Gastroesophageal sphincter (tissue), 4 donors: ENCODE measurements around the gene NFAM1. TPM values are rescaled to one million over a fixed set of nuclear protein-coding genes. Genes with fewer than 3 reads are reported as not detected.
A peak's percentile ranks its signal among the peaks of the same experiment; 100 is the strongest.

ENCODE experiments used
- ATAC-seq: fragments of 150-250 bp; one replicate; pipeline ENCODE4 v1.9.1; 2016; ENCODE audit warnings: mild to moderate bottlenecking, moderate library complexity
- H3K27ac ChIP-seq, 4 donors: fragments of 200-600 bp; sonication (generic) in 3 of 4; 1 replicate in 3 of 4; 2 replicates in 1 of 4; pipeline ENCODE4 v1.5.1; 2016 to 2019
- H3K27me3 ChIP-seq: fragments of 200-600 bp; sonication (generic); one replicate; pipeline ENCODE4 v1.5.1; 2019
- H3K36me3 ChIP-seq, 2 donors: fragments of 200-600 bp; sonication (generic); one replicate each; pipeline ENCODE4 v1.5.1; 2019; ENCODE audit warnings: control low read depth in 1 of 2
- H3K4me1 ChIP-seq, 3 donors: fragments of 200-600 bp; sonication (generic); 1 replicate in 2 of 3; 2 replicates in 1 of 3; pipeline ENCODE4 v1.5.1; 2016 to 2019; ENCODE audit warnings: control low read depth in 2 of 3
- H3K4me3 ChIP-seq, 2 donors: fragments of 200-600 bp; sonication (generic); one replicate each; pipeline ENCODE4 v1.5.1; 2019; ENCODE audit warnings: mild to moderate bottlenecking in 1 of 2, moderate library complexity in 1 of 2
- H3K9me3 ChIP-seq, 3 donors: fragments of 200-600 bp; sonication (generic); one replicate each; pipeline ENCODE4 v1.5.1; 2017 to 2019; ENCODE audit warnings: control low read depth in 2 of 3
- CTCF ChIP-seq, 4 experiments: fragments of 200-600 bp in 2 of 4; fragments of 450-650 bp in 2 of 4; sonication (generic) in 1 of 4; IDR thresholded peaks; one replicate each; pipeline ENCODE4 v1.5.1; 2017 to 2019; ENCODE audit warnings: antibody characterized with exemption in 4 of 4, mild to moderate bottlenecking in 2 of 4, moderate library complexity in 2 of 4
- EP300 ChIP-seq: sonication (generic); formaldehyde crosslinking; IDR thresholded peaks from one replicate; pipeline ENCODE4 v1.6.1; 2017; ENCODE audit warnings: antibody characterized with exemption, mild to moderate bottlenecking
- POLR2A ChIP-seq, 2 donors: fragments of 450-650 bp; IDR thresholded peaks; one replicate each; pipeline ENCODE4 v1.6.1; 2017; ENCODE audit warnings: antibody characterized with exemption in 2 of 2, mild to moderate bottlenecking in 2 of 2, moderate library complexity in 1 of 2
- POLR2AphosphoS5 ChIP-seq: sonication (generic); formaldehyde crosslinking; IDR thresholded peaks from one replicate; pipeline ENCODE4 v1.6.1; 2017; ENCODE audit warnings: antibody characterized with exemption
- WGBS, 2 donors: methylation state at CpG; one replicate each; pipeline ENCODE4 v1.1.5; 2018; ENCODE audit warnings: low coverage in 1 of 2; 5-methylcytosine and 5-hydroxymethylcytosine counted together
- total RNA-seq, 4 donors: library from RNA; depleted of rRNA; stranded (reverse); fragments of >200 nt; gene quantifications; one replicate each; pipeline ENCODE4 v1.1.0, GENCODE V29; 2016

The NFAM1 gene
- total RNA-seq, 4 donors from 2014 or later: 1.2 to 3.4 (median 2.7) TPM

GRCh38 chr22:42440728-42441127 is 8.5 kb upstream of the NFAM1 start:
- H3K36me3 ChIP-seq: no peaks in the 10 kb centered on the region

GRCh38 chr22:42439821-42440674 is 7.8 kb upstream of the NFAM1 start:
- WGBS, 2 donors: 43 to 63% methylated on average over 6 to 11 of the region's 20 CpGs
- Histone ChIP-seq H3K36me3 (no peaks in the 10 kb centered on the region), H3K27ac (peak overlapping the region in 3 of 4 donors; percentile 62 to 72 (median 65)), H3K4me1 (peaks cover 3 to 57% (median 29%) of the 10 kb centered on the region in 3 donors), H3K27me3 (peaks cover 8% of the 10 kb centered on the region), H3K4me3 (peak overlapping the region in 1 of 2 donors; percentile 19), H3K9me3 (no peaks in the 10 kb centered on the region)
- TF ChIP-seq POLR2AphosphoS5 (no peak), EP300 (no peak), CTCF (IDR thresholded peaks at IDR 0.05) (no peak), POLR2A (IDR thresholded peaks at IDR 0.05) (no peak)
- ATAC-seq: no peak

More at GRCh38 chr22:42440728-42441127, 8.5 kb upstream of the NFAM1 start:
- WGBS, 2 donors: 70% methylated on average over 7 of the region's 15 CpGs; no CpG with 5 or more reads in 1 of the 2 donors
- TF ChIP-seq EP300 (no peak), CTCF (IDR thresholded peaks at IDR 0.05) (no peak), POLR2A (IDR thresholded peaks at IDR 0.05) (no peak), POLR2AphosphoS5 (no peak)
- H3K4me1 ChIP-seq: peaks cover 3 to 62% (median 29%) of the 10 kb centered on the region in 3 donors
- peaks cover 8% of the 10 kb centered on the region for H3K27me3 ChIP-seq
- ATAC-seq: no peak
- H3K4me3 ChIP-seq: no peak overlapping the region
- H3K9me3 ChIP-seq: no peaks in the 10 kb centered on the region
- no peak overlapping the region for H3K27ac ChIP-seq

DNA sequence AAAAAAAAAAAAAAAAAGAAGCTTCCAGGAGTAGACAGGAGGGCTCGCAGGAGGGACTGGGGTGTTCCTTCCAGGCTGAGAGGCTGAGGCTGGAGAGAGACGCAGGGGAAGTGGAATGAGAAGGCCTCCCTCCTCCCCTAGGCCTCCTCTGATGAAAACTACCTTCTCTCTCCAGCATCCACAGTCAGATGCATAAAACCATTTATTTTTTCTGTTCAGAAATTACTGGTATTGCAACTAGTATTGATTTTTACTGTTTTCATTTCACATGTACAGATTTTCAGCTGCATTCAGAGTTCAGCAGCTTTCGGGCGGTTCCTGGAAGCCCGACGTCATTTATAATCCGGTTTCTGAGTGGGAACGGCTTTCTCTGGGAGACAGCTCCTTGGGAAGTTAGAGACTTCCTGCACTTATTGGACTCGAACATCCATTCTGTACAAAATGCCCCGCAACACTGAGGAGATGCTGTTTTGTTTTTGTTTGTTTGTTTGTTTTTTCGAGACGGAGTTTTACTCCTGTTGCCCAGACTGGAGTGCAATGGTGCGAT is 6.9 kb upstream of the NFAM1 start:
- no peak for ATAC-seq
- Histone ChIP-seq H3K36me3 (no peaks in the 10 kb centered on the region), H3K27ac (peak overlapping the region in 3 of 4 donors; percentile 62 to 72 (median 65)), H3K4me3 (no peak overlapping the region), H3K27me3 (peaks cover 8% of the 10 kb centered on the region), H3K4me1 (peaks cover 0 to 57% (median 26%) of the 10 kb centered on the region in 3 donors), H3K9me3 (no peaks in the 10 kb centered on the region)
- no peak for TF ChIP-seq EP300
- TF ChIP-seq POLR2AphosphoS5: no peak
- no peak for TF ChIP-seq POLR2A (IDR thresholded peaks at IDR 0.05)
- no peak for TF ChIP-seq CTCF (IDR thresholded peaks at IDR 0.05)
- WGBS, 2 donors: 40 to 61% methylated on average over 2 to 8 of the region's 13 CpGs

DNA sequence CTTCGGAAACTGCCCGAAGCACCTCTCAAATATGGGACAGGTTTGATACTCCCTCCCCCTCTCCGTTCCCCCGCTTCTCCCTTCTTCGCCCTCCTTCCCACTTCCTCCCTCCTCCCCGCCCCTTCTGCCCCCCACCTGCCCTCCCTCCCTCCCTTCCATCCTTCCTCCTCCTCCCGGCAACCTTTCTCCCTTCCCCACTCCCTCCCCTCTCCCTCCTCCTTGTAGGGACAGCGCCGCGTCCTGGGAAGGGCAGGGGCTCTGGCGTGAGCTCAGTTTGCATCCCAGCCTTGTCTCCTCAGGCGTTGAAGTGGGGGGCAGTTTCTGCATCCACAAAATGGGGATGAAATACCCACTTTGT is 6.1 kb upstream of the NFAM1 start:
- peaks cover 8% of the 10 kb centered on the region for H3K27me3 ChIP-seq
- WGBS, 2 donors: 0 to 25% methylated on average over 2 to 7 of the region's 12 CpGs
- H3K27ac ChIP-seq: no peak overlapping the region
- no peak overlapping the region for H3K4me3 ChIP-seq
- no peaks in the 10 kb centered on the region for H3K9me3 ChIP-seq
- peaks cover 0 to 53% (median 20%) of the 10 kb centered on the region in 3 donors for H3K4me1 ChIP-seq
- ATAC-seq: no peak
- no peaks in the 10 kb centered on the region for H3K36me3 ChIP-seq
- no peak for TF ChIP-seq EP300
- no peak for TF ChIP-seq POLR2AphosphoS5
- no peak for TF ChIP-seq CTCF (IDR thresholded peaks at IDR 0.05)
